GM18870 (cell line): ENCODE data around the gene PNMA1.

ENCODE experiments used
- ATAC-seq: cut with Tn5 transposase; IDR thresholded peaks from one replicate; pipeline ENCODE4 v1.9.1; 2021; ENCODE audit warnings: moderate library complexity; ENCODE audit not compliant: unreplicated experiment

Gene PNMA1

GRCh38 chr14:73678698-73679097, 35.5 kb downstream of the PNMA1 start:
- ATAC-seq, result no peak

DNA sequence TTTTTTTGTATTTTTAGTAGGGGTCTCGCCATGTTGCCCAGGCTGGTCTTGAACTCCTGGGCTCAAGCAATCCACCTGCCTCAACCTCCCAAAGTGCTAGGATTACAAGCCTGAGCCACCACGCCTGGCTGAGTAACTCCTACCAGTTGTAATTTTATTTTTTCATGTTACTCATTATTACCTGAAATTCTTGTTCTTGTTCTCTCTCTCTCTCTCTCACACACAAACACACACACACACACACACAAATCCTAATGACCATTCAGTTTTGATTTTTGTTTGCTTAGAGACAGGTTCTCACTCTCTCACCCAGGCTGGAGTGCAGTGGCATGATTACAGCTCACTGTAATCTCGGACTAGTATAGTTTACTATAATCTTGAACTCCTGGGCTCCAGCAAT, 39.2 kb downstream of the PNMA1 start:
- no peak for ATAC-seq

- ATAC-seq, result no peak
These were observed 46.3 kb downstream of the PNMA1 start for GRCh38 chr14:73667854-73668253.

DNA sequence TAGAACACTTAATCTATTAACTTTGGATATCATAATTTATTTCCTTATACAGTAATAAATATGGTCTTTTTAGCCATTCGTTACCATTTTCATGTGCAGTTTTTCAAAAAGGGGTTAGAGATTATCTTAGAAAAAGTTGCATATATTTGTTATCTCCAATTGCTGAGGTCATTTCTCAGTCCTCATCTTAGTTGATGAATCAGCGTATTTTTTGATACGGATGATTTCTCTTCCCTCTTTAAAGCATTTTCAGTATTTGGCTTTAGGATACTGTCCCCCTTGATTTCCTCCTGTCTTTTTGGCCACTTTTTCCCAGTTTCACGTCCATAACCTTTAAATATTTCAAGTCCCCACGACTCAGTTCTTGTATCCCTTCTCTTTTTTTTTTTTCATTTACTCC, 47.6 kb downstream of the PNMA1 start:
- no peak for ATAC-seq

DNA sequence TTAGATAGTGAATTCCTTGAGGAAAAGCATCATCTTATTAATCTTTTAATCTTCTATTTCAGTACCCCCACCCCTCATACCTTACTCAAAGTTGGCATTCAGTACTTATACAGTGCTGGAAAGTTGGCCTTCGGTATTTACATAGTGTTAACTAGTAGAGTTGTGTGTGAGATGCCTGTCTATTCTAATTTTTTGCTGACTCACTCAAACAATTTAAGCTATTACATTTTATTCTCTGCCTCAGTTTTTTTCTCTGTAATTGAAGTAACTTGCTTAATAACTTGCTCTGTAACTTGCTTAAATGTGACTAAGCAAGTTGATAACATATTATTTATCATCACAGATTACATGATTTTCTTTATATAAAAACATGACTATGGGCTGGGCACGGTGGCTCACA, 49.1 kb downstream of the PNMA1 start:
- ATAC-seq, result no peak

GRCh38 chr14:73663548-73664212, 50.5 kb downstream of the PNMA1 start:
- no peak for ATAC-seq

GRCh38 chr14:73662487-73662943, 51.7 kb downstream of the PNMA1 start:
- ATAC-seq, result no peak

DNA sequence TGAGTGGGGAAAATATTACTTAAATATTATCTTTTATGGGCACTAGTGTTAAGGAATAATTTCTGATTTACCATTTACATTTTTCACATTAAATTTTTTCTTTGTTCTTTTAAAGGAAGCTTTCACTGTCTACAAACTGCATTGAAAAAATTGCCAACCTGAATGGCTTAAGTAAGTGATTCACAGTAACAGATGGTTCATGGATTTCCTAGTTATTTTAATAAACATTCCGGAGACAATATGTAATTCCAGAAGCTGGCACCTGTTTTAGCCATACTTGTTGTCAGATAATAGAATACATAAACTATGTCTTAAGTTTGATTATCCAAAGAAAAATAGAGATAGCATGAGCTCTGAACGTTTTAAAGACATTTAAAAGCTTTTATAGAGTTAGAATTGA, 52.3 kb downstream of the PNMA1 start:
- ATAC-seq, result no peak
